HEK293 (cell line): ENCODE data around the gene IFFO2.
A peak's percentile ranks its signal among the peaks of the same experiment; 100 is the strongest.

Experiments
- BCL11A ChIP-seq: fragments of 450-650 bp; formaldehyde crosslinking; IDR thresholded peaks from 2 replicates; pipeline ENCODE4 v1.5.1; 2016; ENCODE audit warnings: low read depth, missing biosample characterization, missing genetic modification characterization
- GLIS1 ChIP-seq: fragments of 450-650 bp; formaldehyde crosslinking; IDR thresholded peaks from 2 replicates; pipeline ENCODE4 v1.5.1; 2016; ENCODE audit warnings: missing biosample characterization, missing genetic modification characterization
- KLF1 ChIP-seq: fragments of 450-650 bp; formaldehyde crosslinking; IDR thresholded peaks from 2 replicates; pipeline ENCODE4 v1.5.1; 2016; ENCODE audit warnings: missing biosample characterization, missing genetic modification characterization
- KLF16 ChIP-seq: fragments of 450-650 bp; formaldehyde crosslinking; IDR thresholded peaks from 2 replicates; pipeline ENCODE4 v1.5.1; 2017; ENCODE audit warnings: missing biosample characterization, missing genetic modification characterization
- MZF1 ChIP-seq: fragments of 450-650 bp; formaldehyde crosslinking; IDR thresholded peaks from 2 replicates; pipeline ENCODE4 v1.5.1; 2017; ENCODE audit warnings: missing biosample characterization, missing genetic modification characterization, borderline replicate concordance
- ZBTB17 ChIP-seq: fragments of 450-650 bp; formaldehyde crosslinking; IDR thresholded peaks from 2 replicates; pipeline ENCODE4 v1.5.1; 2016; ENCODE audit warnings: missing biosample characterization, missing genetic modification characterization
- ZBTB20 ChIP-seq: fragments of 450-650 bp; formaldehyde crosslinking; IDR thresholded peaks from 2 replicates; pipeline ENCODE4 v1.5.1; 2016; ENCODE audit warnings: missing biosample characterization, missing genetic modification characterization
- ZBTB7A ChIP-seq: fragments of 450-650 bp; formaldehyde crosslinking; IDR thresholded peaks from 2 replicates; pipeline ENCODE4 v1.5.1; 2016; ENCODE audit warnings: low read depth, missing biosample characterization, missing genetic modification characterization
- ZNF10 ChIP-seq: fragments of 450-650 bp; formaldehyde crosslinking; IDR thresholded peaks from 2 replicates; pipeline ENCODE4 v1.5.1; 2017; ENCODE audit warnings: missing biosample characterization, missing genetic modification characterization
- ZNF324 ChIP-seq: fragments of 450-650 bp; formaldehyde crosslinking; IDR thresholded peaks from 2 replicates; pipeline ENCODE4 v1.5.1; 2016; ENCODE audit warnings: missing biosample characterization, missing genetic modification characterization
- ZNF335 ChIP-seq: fragments of 450-650 bp; formaldehyde crosslinking; conservative IDR thresholded peaks from 2 replicates; pipeline ENCODE4 v1.5.1; 2016; ENCODE audit warnings: missing biosample characterization, missing genetic modification characterization
- ZNF48 ChIP-seq: fragments of 450-650 bp; formaldehyde crosslinking; IDR thresholded peaks from 2 replicates; pipeline ENCODE4 v1.5.1; 2016; ENCODE audit warnings: missing biosample characterization, missing genetic modification characterization
- ZNF549 ChIP-seq: fragments of 450-650 bp; IDR thresholded peaks from 2 replicates; pipeline ENCODE4 v1.5.1; 2018; ENCODE audit warnings: missing biosample characterization, missing genetic modification characterization, mild to moderate bottlenecking, inconsistent platforms, moderate library complexity
- ZNF658 ChIP-seq: fragments of 450-650 bp; formaldehyde crosslinking; IDR thresholded peaks from 2 replicates; pipeline ENCODE4; 2016; ENCODE audit warnings: missing biosample characterization, missing genetic modification characterization
- ZNF660 ChIP-seq: fragments of 450-650 bp; IDR thresholded peaks from 2 replicates; pipeline ENCODE4 v1.5.1; 2018; ENCODE audit warnings: missing biosample characterization, mild to moderate bottlenecking, missing genetic modification characterization
- ZNF664 ChIP-seq: fragments of 450-650 bp; formaldehyde crosslinking; IDR thresholded peaks from 2 replicates; pipeline ENCODE4 v1.5.1; 2016; ENCODE audit warnings: missing biosample characterization, missing genetic modification characterization
- ZNF677 ChIP-seq: fragments of 450-650 bp; IDR thresholded peaks from 2 replicates; pipeline ENCODE4 v1.5.0; 2018; ENCODE audit warnings: missing biosample characterization, mild to moderate bottlenecking, missing genetic modification characterization, moderate library complexity
- ZNF792 ChIP-seq: fragments of 450-650 bp; formaldehyde crosslinking; IDR thresholded peaks from 2 replicates; pipeline ENCODE4 v1.5.1; 2016; ENCODE audit warnings: missing biosample characterization, missing genetic modification characterization
- ZNF837 ChIP-seq: fragments of 450-650 bp; formaldehyde crosslinking; IDR thresholded peaks from 2 replicates; pipeline ENCODE4 v1.5.1; 2016; ENCODE audit warnings: missing biosample characterization, missing genetic modification characterization
- ZSCAN16 ChIP-seq: fragments of 450-650 bp; formaldehyde crosslinking; IDR thresholded peaks from 2 replicates; pipeline ENCODE4 v1.5.1; 2016; ENCODE audit warnings: missing biosample characterization, missing genetic modification characterization
- TF ChIP-seq, protein P1 (sequence below): fragments of 450-650 bp; formaldehyde crosslinking; IDR thresholded peaks from 2 replicates; pipeline ENCODE4 v1.5.1; 2017; ENCODE audit warnings: missing biosample characterization, missing genetic modification characterization
- TF ChIP-seq, protein P2 (sequence below): fragments of 450-650 bp; formaldehyde crosslinking; IDR thresholded peaks from 2 replicates; pipeline ENCODE4 v1.5.1; 2016; ENCODE audit warnings: missing biosample characterization, missing genetic modification characterization
- TF ChIP-seq, protein P3 (sequence below): fragments of 450-650 bp; formaldehyde crosslinking; IDR thresholded peaks from 2 replicates; pipeline ENCODE4 v1.5.1; 2016; ENCODE audit warnings: missing biosample characterization, missing genetic modification characterization
- TF ChIP-seq, protein P4 (sequence below): fragments of 450-650 bp; formaldehyde crosslinking; optimal IDR thresholded peaks from 2 replicates; pipeline ENCODE3; 2016; ENCODE audit warnings: missing biosample characterization, mild to moderate bottlenecking, missing genetic modification characterization
- TF ChIP-seq, protein P5 (sequence below): fragments of 450-650 bp; formaldehyde crosslinking; IDR thresholded peaks from 2 replicates; pipeline ENCODE4 v1.5.1; 2016; ENCODE audit warnings: missing biosample characterization, missing genetic modification characterization
- TF ChIP-seq, protein P6 (sequence below): fragments of 450-650 bp; formaldehyde crosslinking; IDR thresholded peaks from 2 replicates; pipeline ENCODE4 v1.5.1; 2016; ENCODE audit warnings: missing biosample characterization, missing genetic modification characterization
- TF ChIP-seq, protein P7 (sequence below): fragments of 450-650 bp; formaldehyde crosslinking; IDR thresholded peaks from 2 replicates; pipeline ENCODE4 v1.5.1; 2017; ENCODE audit warnings: missing biosample characterization, missing genetic modification characterization

The IFFO2 gene

DNA sequence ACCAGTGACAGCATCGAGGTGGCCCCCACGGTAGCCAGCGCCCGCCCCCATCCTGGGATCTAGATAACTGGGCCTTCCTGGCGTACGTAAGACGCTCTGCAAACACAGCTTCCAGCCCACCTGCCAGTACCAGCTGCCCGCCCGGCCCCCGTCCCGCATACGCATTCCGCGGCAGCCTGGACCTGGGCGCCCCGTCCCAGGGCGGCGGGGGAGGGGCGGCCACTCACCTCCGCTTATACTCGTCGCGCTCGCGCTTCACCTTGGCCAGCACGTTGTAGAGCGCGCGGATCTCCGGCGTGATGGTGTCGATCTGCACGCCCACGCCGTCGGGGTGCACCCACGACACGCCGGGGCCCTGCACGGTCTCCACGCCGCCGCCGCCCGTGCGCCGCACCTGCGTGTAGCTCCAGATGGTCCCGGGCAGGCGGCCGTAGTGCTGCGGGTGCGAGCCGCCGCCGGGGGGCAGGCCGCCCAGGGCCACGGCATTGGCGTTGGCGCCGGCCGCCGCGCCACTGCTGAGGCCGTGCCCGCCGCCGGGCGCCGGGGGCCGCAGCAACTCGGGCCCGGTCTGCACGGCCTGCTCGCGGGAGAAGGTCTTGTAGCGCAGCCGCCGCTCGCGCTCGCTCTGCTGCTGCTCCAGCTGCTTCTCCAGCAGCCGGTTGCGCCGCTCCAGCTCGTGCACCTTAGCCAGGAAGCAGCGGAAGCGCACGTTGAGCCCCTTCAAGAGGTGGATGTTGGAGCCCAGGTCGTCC, 859 bp downstream of the IFFO2 start (continued):
- TF ChIP-seq KLF1 (0 out of 2 replicates have a peak, but pooled peaks have one; percentile 18), ZNF335 (tag by site-specific recombination) (peak; percentile 71), ZBTB20 (peak; percentile 94), ZBTB17 (tag by site-specific recombination) (0 out of 2 replicates have a peak, but pooled peaks have one; percentile 13), ZNF10 (tag by site-specific recombination) (peak; percentile 18; the same call in 1 of the 2 replicates), ZNF677 (tag by site-specific recombination) (0 out of 2 replicates have a peak, but pooled peaks have one; percentile 13), ZNF660 (no peak), ZBTB7A (tag by site-specific recombination) (0 out of 2 replicates have a peak, but pooled peaks have one; percentile 22), ZSCAN16 (tag by site-specific recombination) (peak; percentile 67; the same call in 1 of the 2 replicates), ZNF549 (tag by site-specific recombination) (no peak), ZNF837 (tag by site-specific recombination) (no peak), ZNF48 (tag by site-specific recombination) (no peak), ZNF658 (tag by site-specific recombination) (no peak), ZNF324 (tag by site-specific recombination) (peak; percentile 45; the same call in 1 of the 2 replicates), BCL11A (0 out of 2 replicates have a peak, but pooled peaks have one; percentile 27), ZNF664 (0 out of 2 replicates have a peak, but pooled peaks have one; percentile 3), KLF16 (tag by site-specific recombination) (peak; percentile 40; the same call in 1 of the 2 replicates), GLIS1 (peak; percentile 52; the same call in 1 of the 2 replicates), MZF1 (tag by site-specific recombination) (no peak), ZNF792 (tag by site-specific recombination) (no peak)
- TF ChIP-seq, protein P1, sequence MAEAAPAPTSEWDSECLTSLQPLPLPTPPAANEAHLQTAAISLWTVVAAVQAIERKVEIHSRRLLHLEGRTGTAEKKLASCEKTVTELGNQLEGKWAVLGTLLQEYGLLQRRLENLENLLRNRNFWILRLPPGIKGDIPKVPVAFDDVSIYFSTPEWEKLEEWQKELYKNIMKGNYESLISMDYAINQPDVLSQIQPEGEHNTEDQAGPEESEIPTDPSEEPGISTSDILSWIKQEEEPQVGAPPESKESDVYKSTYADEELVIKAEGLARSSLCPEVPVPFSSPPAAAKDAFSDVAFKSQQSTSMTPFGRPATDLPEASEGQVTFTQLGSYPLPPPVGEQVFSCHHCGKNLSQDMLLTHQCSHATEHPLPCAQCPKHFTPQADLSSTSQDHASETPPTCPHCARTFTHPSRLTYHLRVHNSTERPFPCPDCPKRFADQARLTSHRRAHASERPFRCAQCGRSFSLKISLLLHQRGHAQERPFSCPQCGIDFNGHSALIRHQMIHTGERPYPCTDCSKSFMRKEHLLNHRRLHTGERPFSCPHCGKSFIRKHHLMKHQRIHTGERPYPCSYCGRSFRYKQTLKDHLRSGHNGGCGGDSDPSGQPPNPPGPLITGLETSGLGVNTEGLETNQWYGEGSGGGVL = no peak
- TF ChIP-seq, protein P2, sequence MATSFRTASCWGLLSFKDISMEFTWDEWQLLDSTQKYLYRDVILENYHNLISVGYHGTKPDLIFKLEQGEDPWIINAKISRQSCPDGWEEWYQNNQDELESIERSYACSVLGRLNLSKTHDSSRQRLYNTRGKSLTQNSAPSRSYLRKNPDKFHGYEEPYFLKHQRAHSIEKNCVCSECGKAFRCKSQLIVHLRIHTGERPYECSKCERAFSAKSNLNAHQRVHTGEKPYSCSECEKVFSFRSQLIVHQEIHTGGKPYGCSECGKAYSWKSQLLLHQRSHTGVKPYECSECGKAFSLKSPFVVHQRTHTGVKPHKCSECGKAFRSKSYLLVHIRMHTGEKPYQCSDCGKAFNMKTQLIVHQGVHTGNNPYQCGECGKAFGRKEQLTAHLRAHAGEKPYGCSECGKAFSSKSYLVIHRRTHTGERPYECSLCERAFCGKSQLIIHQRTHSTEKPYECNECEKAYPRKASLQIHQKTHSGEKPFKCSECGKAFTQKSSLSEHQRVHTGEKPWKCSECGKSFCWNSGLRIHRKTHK (tag by site-specific recombination) = no peak
- TF ChIP-seq, protein P3, sequence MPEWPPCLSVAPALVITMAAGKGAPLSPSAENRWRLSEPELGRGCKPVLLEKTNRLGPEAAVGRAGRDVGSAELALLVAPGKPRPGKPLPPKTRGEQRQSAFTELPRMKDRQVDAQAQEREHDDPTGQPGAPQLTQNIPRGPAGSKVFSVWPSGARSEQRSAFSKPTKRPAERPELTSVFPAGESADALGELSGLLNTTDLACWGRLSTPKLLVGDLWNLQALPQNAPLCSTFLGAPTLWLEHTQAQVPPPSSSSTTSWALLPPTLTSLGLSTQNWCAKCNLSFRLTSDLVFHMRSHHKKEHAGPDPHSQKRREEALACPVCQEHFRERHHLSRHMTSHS = no peak
- TF ChIP-seq, protein P4, sequence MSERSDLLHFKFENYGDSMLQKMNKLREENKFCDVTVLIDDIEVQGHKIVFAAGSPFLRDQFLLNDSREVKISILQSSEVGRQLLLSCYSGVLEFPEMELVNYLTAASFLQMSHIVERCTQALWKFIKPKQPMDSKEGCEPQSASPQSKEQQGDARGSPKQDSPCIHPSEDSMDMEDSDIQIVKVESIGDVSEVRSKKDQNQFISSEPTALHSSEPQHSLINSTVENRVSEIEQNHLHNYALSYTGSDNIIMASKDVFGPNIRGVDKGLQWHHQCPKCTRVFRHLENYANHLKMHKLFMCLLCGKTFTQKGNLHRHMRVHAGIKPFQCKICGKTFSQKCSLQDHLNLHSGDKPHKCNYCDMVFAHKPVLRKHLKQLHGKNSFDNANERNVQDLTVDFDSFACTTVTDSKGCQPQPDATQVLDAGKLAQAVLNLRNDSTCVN (tag by site-specific recombination) = peak; percentile 88
- TF ChIP-seq, protein P5, sequence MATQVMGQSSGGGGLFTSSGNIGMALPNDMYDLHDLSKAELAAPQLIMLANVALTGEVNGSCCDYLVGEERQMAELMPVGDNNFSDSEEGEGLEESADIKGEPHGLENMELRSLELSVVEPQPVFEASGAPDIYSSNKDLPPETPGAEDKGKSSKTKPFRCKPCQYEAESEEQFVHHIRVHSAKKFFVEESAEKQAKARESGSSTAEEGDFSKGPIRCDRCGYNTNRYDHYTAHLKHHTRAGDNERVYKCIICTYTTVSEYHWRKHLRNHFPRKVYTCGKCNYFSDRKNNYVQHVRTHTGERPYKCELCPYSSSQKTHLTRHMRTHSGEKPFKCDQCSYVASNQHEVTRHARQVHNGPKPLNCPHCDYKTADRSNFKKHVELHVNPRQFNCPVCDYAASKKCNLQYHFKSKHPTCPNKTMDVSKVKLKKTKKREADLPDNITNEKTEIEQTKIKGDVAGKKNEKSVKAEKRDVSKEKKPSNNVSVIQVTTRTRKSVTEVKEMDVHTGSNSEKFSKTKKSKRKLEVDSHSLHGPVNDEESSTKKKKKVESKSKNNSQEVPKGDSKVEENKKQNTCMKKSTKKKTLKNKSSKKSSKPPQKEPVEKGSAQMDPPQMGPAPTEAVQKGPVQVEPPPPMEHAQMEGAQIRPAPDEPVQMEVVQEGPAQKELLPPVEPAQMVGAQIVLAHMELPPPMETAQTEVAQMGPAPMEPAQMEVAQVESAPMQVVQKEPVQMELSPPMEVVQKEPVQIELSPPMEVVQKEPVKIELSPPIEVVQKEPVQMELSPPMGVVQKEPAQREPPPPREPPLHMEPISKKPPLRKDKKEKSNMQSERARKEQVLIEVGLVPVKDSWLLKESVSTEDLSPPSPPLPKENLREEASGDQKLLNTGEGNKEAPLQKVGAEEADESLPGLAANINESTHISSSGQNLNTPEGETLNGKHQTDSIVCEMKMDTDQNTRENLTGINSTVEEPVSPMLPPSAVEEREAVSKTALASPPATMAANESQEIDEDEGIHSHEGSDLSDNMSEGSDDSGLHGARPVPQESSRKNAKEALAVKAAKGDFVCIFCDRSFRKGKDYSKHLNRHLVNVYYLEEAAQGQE (tag by site-specific recombination) = no peak
- TF ChIP-seq, protein P6, sequence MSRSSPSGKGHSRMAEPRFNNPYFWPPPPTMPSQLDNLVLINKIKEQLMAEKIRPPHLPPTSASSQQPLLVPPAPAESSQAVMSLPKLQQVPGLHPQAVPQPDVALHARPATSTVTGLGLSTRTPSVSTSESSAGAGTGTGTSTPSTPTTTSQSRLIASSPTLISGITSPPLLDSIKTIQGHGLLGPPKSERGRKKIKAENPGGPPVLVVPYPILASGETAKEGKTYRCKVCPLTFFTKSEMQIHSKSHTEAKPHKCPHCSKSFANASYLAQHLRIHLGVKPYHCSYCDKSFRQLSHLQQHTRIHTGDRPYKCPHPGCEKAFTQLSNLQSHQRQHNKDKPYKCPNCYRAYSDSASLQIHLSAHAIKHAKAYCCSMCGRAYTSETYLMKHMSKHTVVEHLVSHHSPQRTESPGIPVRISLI (tag by site-specific recombination) = no peak
- TF ChIP-seq, protein P7, sequence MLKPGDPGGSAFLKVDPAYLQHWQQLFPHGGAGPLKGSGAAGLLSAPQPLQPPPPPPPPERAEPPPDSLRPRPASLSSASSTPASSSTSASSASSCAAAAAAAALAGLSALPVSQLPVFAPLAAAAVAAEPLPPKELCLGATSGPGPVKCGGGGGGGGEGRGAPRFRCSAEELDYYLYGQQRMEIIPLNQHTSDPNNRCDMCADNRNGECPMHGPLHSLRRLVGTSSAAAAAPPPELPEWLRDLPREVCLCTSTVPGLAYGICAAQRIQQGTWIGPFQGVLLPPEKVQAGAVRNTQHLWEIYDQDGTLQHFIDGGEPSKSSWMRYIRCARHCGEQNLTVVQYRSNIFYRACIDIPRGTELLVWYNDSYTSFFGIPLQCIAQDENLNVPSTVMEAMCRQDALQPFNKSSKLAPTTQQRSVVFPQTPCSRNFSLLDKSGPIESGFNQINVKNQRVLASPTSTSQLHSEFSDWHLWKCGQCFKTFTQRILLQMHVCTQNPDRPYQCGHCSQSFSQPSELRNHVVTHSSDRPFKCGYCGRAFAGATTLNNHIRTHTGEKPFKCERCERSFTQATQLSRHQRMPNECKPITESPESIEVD = no peak
